Measurements from ENCODE around the gene AVPR2.

Gene AVPR2

GRCh38 chrX:153947009-153947769 lies 42.7 kb downstream of the AVPR2 start:
- DNase-seq (ENCODE audit: low read depth): peak; percentile 81
- TF ChIP-seq, protein P1, sequence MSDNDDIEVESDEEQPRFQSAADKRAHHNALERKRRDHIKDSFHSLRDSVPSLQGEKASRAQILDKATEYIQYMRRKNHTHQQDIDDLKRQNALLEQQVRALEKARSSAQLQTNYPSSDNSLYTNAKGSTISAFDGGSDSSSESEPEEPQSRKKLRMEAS (IDR thresholded peaks at IDR 0.05; ENCODE audit: low read depth, low read length): no peak
- peak; percentile 80 for TF ChIP-seq CTCF (IDR thresholded peaks at IDR 0.05; ENCODE audit: low read depth, low read length)
- no peak overlapping the region for H3K4me3 ChIP-seq (ENCODE audit: low read depth, low read length)

GRCh38 chrX:153948002-153948466 lies 43.6 kb downstream of the AVPR2 start:
- no peak overlapping the region for H3K4me3 ChIP-seq (ENCODE audit: low read depth, low read length)
- no peak for TF ChIP-seq MYC (IDR thresholded peaks at IDR 0.05; ENCODE audit: low read depth, low read length)
- TF ChIP-seq CTCF (IDR thresholded peaks at IDR 0.05; ENCODE audit: low read depth, low read length): no peak
- TF ChIP-seq, protein P1 (IDR thresholded peaks at IDR 0.05; ENCODE audit: low read depth, low read length): no peak
- TF ChIP-seq POLR2A (IDR thresholded peaks at IDR 0.05; ENCODE audit: extremely low read depth, insufficient read length): no peak
- DNase-seq (ENCODE audit: low read depth): no peak

DNA sequence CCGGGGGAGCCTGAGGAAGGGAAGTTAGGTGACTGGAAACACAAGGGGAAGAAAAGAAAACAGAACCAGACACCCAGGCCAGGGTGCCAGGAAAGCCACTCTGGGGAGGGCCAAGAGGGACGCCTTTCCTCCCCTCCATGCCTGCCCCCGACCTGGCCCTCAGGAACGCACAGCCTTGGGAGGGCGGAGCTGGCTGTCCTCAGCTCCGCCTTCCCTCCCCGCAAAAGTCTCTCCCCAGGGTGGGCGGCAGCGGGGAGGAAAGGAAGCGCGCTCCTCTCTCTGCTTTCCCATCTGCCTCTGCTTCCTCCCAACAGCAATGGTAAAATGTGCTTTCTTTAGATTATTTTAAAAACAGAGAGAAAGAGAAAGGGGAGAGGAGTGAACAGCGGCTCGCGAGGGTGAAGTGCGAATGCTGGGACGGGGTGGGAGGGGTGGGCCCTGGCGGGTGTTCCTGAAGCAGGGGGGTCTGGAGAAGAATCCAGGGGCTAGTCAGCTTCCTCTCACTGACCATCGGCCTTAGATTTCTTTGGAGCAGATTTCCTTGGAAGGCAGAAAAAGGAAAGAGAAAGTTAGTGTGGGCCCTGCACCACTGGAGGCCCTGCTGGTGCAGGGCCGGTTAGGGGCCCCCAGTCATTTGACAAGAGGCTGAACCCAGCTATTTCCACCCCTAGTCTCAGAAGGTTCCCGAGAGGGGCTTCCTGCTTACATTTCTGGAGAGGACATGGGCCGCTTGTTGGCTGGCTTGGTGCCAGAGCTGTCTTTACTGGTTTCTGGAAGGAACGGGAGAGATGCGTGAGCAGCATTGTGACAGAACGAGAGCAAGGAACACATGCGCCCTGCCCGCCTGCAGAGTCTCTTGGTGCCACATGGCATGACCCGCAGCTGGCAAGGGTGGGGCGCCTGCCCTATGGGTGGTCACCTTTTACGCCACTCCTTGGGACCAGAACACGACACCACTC lies 44.7 kb downstream of the AVPR2 start:
- no peak for DNase-seq (ENCODE audit: low read depth)
- H3K4me3 ChIP-seq (ENCODE audit: low read depth, low read length): no peak overlapping the region
- TF ChIP-seq CTCF (IDR thresholded peaks at IDR 0.05; ENCODE audit: low read depth, low read length): no peak
- TF ChIP-seq MYC (IDR thresholded peaks at IDR 0.05; ENCODE audit: low read depth, low read length): no peak
- TF ChIP-seq, protein P1 (IDR thresholded peaks at IDR 0.05; ENCODE audit: low read depth, low read length): no peak
- TF ChIP-seq POLR2A (IDR thresholded peaks at IDR 0.05; ENCODE audit: extremely low read depth, insufficient read length): no peak

GRCh38 chrX:153950127-153950526 lies 45.7 kb downstream of the AVPR2 start:
- H3K4me3 ChIP-seq (ENCODE audit: low read depth, low read length): no peak overlapping the region
- DNase-seq (ENCODE audit: low read depth): no peak
- TF ChIP-seq MYC (IDR thresholded peaks at IDR 0.05; ENCODE audit: low read depth, low read length) (no peak), POLR2A (IDR thresholded peaks at IDR 0.05; ENCODE audit: extremely low read depth, insufficient read length) (no peak), CTCF (IDR thresholded peaks at IDR 0.05; ENCODE audit: low read depth, low read length) (no peak)
- TF ChIP-seq, protein P1 (IDR thresholded peaks at IDR 0.05; ENCODE audit: low read depth, low read length): no peak

GRCh38 chrX:153951683-153952372 lies 47.4 kb downstream of the AVPR2 start:
- H3K4me3 ChIP-seq (ENCODE audit: low read depth, low read length): no peak overlapping the region
- no peak for DNase-seq (ENCODE audit: low read depth)
- TF ChIP-seq CTCF (IDR thresholded peaks at IDR 0.05; ENCODE audit: low read depth, low read length): no peak
- TF ChIP-seq, protein P1 (IDR thresholded peaks at IDR 0.05; ENCODE audit: low read depth, low read length): no peak
- TF ChIP-seq POLR2A (IDR thresholded peaks at IDR 0.05; ENCODE audit: extremely low read depth, insufficient read length): no peak
- no peak for TF ChIP-seq MYC (IDR thresholded peaks at IDR 0.05; ENCODE audit: low read depth, low read length)
